KMS-11 (cell line): ENCODE data around the gene TMEM51.
A peak's percentile ranks its signal among the peaks of the same experiment; 100 is the strongest.

ENCODE experiments used
- H2AFZ ChIP-seq: fragments of 200-600 bp; sonication (generic); 2 replicates; pipeline ENCODE4 v1.6.1; 2016; ENCODE audit warnings: antibody characterized with exemption, mixed run types, low read depth
- H3K27ac ChIP-seq: fragments of 200-600 bp; sonication (generic); 2 replicates; pipeline ENCODE4 v1.6.1; 2016; ENCODE audit warnings: mild to moderate bottlenecking, mixed run types
- H3K27me3 ChIP-seq: fragments of 200-600 bp; sonication (generic); 2 replicates; pipeline ENCODE4 v1.6.1; 2017; ENCODE audit warnings: mild to moderate bottlenecking, low read depth, mixed run types, moderate library complexity; ENCODE audit not compliant: insufficient read depth
- H3K36me3 ChIP-seq: fragments of 200-600 bp; sonication (generic); 2 replicates; pipeline ENCODE4 v1.6.1; 2017; ENCODE audit warnings: mild to moderate bottlenecking, mixed run types; ENCODE audit not compliant: insufficient read depth
- H3K4me1 ChIP-seq: fragments of 200-600 bp; sonication (generic); 2 replicates; pipeline ENCODE4 v1.6.1; 2016; ENCODE audit warnings: mild to moderate bottlenecking, low read depth, mixed run types; ENCODE audit not compliant: poor library complexity, severe bottlenecking
- H3K4me2 ChIP-seq: fragments of 200-600 bp; sonication (generic); 2 replicates; pipeline ENCODE4 v1.7.0; 2016; ENCODE audit warnings: mild to moderate bottlenecking, mixed run types
- H3K4me3 ChIP-seq: fragments of 200-600 bp; sonication (generic); IDR thresholded peaks from 2 replicates; pipeline ENCODE4 v1.6.1; 2017; ENCODE audit warnings: low read depth, low read length, mixed read lengths; ENCODE audit not compliant: insufficient read depth
- H3K79me2 ChIP-seq: fragments of 200-600 bp; sonication (generic); 2 replicates; pipeline ENCODE4 v1.6.1; 2016; ENCODE audit warnings: low read depth, mixed run types; ENCODE audit not compliant: insufficient read depth
- H3K9ac ChIP-seq: fragments of 200-600 bp; sonication (generic); 2 replicates; pipeline ENCODE4 v1.6.1; 2016; ENCODE audit warnings: mild to moderate bottlenecking, mixed run types
- H4K20me1 ChIP-seq: fragments of 200-600 bp; sonication (generic); 2 replicates; pipeline ENCODE4 v1.6.1; 2016; ENCODE audit warnings: mild to moderate bottlenecking, mixed run types; ENCODE audit not compliant: insufficient read depth
- CTCF ChIP-seq: fragments of 200-600 bp; sonication (generic); conservative IDR thresholded peaks from 2 replicates; pipeline ENCODE4 v1.6.1; 2017; ENCODE audit warnings: low read depth, mild to moderate bottlenecking, antibody characterized with exemption, low read length, moderate library complexity, mixed read lengths

TMEM51 gene

GRCh38 chr1:15176120-15176519 lies 22.6 kb downstream of the TMEM51 start:
- H3K27ac ChIP-seq: peak overlapping the region; percentile 30; the same call in 1 of the 2 replicates
- no peak overlapping the region for H3K9ac ChIP-seq
- no peak overlapping the region for H3K4me3 ChIP-seq
- H3K27me3 ChIP-seq: no peaks in the 10 kb centered on the region
- peaks cover 18% of the 10 kb centered on the region for H3K4me1 ChIP-seq
- no peaks in the 10 kb centered on the region for H3K36me3 ChIP-seq
- no peaks in the 10 kb centered on the region for H3K79me2 ChIP-seq
- no peaks in the 10 kb centered on the region for H4K20me1 ChIP-seq
- TF ChIP-seq CTCF: no peak
- peak overlapping the region; percentile 16; the same call in 1 of the 2 replicates for H3K4me2 ChIP-seq
- H2AFZ ChIP-seq: no peak overlapping the region

- Histone ChIP-seq H3K36me3 (no peaks in the 10 kb centered on the region), H3K27ac (peak overlapping the region; percentile 30; the same call in 1 of the 2 replicates), H3K79me2 (no peaks in the 10 kb centered on the region), H4K20me1 (no peaks in the 10 kb centered on the region), H3K4me1 (peaks cover 18% of the 10 kb centered on the region), H3K27me3 (no peaks in the 10 kb centered on the region), H3K4me2 (no peak overlapping the region), H3K4me3 (no peak overlapping the region), H2AFZ (no peak overlapping the region), H3K9ac (no peak overlapping the region)
- no peak for TF ChIP-seq CTCF
Observed at GRCh38 chr1:15176898-15177665, 23.5 kb downstream of the TMEM51 start.

- no peak overlapping the region for H3K27ac ChIP-seq
Observed at GRCh38 chr1:15177710-15178166, 24.2 kb downstream of the TMEM51 start.

GRCh38 chr1:15178571-15179484 lies 25.3 kb downstream of the TMEM51 start:
- no peaks in the 10 kb centered on the region for H3K27me3 ChIP-seq
- H3K36me3 ChIP-seq: no peaks in the 10 kb centered on the region
- no peaks in the 10 kb centered on the region for H4K20me1 ChIP-seq
- no peak overlapping the region for H2AFZ ChIP-seq
- H3K79me2 ChIP-seq: no peaks in the 10 kb centered on the region
- no peak overlapping the region for H3K9ac ChIP-seq
- peaks cover 14% of the 10 kb centered on the region for H3K4me1 ChIP-seq
- H3K4me3 ChIP-seq: no peak overlapping the region
- H3K27ac ChIP-seq: no peak overlapping the region
- no peak for TF ChIP-seq CTCF
- H3K4me2 ChIP-seq: no peak overlapping the region

More at GRCh38 chr1:15177710-15178166, 24.2 kb downstream of the TMEM51 start:
- Histone ChIP-seq H3K27me3 (no peaks in the 10 kb centered on the region), H4K20me1 (no peaks in the 10 kb centered on the region), H3K9ac (no peak overlapping the region), H2AFZ (no peak overlapping the region), H3K36me3 (no peaks in the 10 kb centered on the region), H3K79me2 (no peaks in the 10 kb centered on the region), H3K4me2 (no peak overlapping the region), H3K4me3 (no peak overlapping the region), H3K4me1 (peaks cover 14% of the 10 kb centered on the region)
- TF ChIP-seq CTCF: no peak
